ENCODE measurements around the gene TMEM108. TPM values are rescaled to one million over a fixed set of nuclear protein-coding genes. Genes with fewer than 3 reads are reported as not detected.

Gene TMEM108
- total RNA-seq, 1 experiment from 2014 or later: not detected

DNA sequence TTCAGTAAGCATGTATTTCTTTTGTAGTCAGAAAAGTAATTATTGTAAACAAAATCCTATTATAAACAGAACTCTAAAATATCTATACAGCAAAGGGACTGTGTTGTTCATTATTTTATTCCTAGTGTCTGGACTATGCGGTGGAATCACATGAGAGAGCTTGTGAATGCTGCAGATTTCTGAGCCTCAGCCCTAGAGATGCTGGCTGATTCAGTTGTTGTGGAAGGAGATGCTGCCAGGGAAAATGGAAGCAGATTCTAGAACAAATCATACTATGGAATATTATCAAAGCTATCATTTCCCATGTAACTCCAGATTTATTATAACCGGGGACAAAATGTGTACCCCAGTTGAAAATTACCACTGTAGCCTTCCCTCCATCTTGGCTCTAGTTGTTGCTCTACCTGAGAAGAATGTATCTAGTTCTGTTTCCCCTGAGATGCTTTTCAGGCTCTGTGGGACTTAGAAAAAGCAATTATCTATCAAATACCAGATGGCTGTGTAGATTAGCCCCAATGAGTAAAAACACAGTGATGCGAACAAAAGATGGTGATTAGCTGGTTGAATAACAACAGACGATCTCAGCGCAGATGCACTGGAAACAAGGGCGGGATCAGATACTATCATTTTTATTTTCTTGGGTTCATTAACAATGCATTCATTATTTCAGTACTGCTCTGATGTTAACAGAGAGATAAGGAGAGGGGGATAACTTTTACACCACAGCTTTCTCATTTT is 131.3 kb downstream of the TMEM108 start:
- Mint-ChIP-seq H3K27ac (ENCODE audit: unreplicated experiment) (no peak overlapping the region), H3K4me1 (ENCODE audit: low read depth, unreplicated experiment) (no peaks in the 10 kb centered on the region), H3K4me3 (ENCODE audit: unreplicated experiment) (no peak overlapping the region), H3K36me3 (ENCODE audit: insufficient read depth, unreplicated experiment) (no peaks in the 10 kb centered on the region), H3K9me3 (ENCODE audit: unreplicated experiment) (no peaks in the 10 kb centered on the region), H3K27me3 (ENCODE audit: insufficient read depth, unreplicated experiment) (peaks cover 15% of the 10 kb centered on the region)
- POLR2A ChIA-PET: no interaction called here
- no peaks in the 10 kb centered on the region for H3K27me3 ChIP-seq (replicated peaks; ENCODE audit: control insufficient read depth, insufficient read depth, low read length)
- CTCF ChIA-PET: no interaction called here
- DNase-seq: no peak
- TF ChIP-seq, protein P1, sequence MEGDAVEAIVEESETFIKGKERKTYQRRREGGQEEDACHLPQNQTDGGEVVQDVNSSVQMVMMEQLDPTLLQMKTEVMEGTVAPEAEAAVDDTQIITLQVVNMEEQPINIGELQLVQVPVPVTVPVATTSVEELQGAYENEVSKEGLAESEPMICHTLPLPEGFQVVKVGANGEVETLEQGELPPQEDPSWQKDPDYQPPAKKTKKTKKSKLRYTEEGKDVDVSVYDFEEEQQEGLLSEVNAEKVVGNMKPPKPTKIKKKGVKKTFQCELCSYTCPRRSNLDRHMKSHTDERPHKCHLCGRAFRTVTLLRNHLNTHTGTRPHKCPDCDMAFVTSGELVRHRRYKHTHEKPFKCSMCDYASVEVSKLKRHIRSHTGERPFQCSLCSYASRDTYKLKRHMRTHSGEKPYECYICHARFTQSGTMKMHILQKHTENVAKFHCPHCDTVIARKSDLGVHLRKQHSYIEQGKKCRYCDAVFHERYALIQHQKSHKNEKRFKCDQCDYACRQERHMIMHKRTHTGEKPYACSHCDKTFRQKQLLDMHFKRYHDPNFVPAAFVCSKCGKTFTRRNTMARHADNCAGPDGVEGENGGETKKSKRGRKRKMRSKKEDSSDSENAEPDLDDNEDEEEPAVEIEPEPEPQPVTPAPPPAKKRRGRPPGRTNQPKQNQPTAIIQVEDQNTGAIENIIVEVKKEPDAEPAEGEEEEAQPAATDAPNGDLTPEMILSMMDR (IDR thresholded peaks at IDR 0.05; ENCODE audit: insufficient read depth in 1 of 2, low read depth in 1 of 2, low read length in 1 of 2, severe bottlenecking in 1 of 2, unreplicated experiment in 1 of 2): no peak
- H3K36me3 ChIP-seq (ENCODE audit: control insufficient read depth, insufficient read depth, low read length): no peaks in the 10 kb centered on the region
- no peaks in the 10 kb centered on the region for H3K4me1 ChIP-seq
- 0 out of 2 replicates have a peak, but pooled peaks cover 4% of the 10 kb centered on the region for H3K9me3 ChIP-seq
- no TSS peak for BruUV-seq (replicated peaks)
- intact Hi-C loops (cut with micrococcal nuclease; ENCODE audit: unreplicated experiment): no loop called here
- no peak overlapping the region for H3K4me3 ChIP-seq (ENCODE audit: low read depth, low read length)

DNA sequence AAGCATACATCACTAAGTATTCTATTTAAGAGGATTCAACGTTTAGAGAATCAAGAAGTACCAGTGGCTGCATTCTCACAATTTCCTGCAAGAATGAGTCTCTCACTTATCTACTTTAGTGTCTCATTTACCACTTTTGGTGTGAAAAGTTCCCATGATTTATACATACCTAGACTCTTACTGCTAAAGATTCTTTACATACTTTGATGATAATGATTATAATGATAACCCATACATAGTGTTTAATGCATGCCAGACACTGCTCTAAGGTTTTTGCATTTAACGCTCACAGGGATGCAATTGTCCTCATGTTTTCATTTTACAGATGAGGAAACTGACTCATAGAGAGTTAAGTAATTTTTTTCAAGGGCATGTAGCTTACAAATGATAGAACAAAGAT is 133.6 kb downstream of the TMEM108 start:
- no peaks in the 10 kb centered on the region for H3K9me3 Mint-ChIP-seq (ENCODE audit: unreplicated experiment)
- POLR2A ChIA-PET: no interaction called here

DNA sequence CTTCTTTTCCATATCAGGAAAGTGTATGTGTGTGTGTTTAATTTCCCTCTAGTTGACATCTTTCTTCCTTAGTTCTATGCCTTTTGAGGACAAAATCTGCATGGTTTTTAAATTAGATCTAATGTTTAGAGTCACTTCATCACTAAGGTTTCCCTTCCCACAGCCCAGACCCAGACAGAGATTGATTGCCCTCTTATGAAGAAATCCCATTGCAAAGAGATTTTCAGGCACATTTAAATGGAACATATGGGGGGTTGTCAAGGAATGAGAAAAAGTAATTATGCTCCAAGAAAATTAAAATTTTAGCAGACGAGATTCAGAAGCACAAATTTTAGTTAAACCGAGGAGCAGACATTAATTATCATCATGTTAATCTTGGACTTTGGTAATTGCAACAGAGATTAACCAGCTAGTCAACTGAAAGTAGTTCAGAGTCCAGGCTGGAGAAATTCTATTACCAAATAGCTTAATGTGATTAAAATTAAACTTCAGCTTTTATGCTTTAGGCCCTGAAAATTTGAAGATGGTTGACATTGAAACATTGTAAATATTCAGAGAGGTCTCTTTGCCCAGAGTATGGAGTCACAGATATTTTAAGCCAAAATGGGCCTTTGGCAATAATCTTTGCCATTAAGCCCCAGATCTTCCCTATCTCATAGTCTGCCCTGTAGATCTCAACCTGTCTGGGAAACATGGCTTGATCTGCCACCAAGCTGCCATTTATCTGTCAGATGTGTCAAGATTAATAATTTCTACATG is 143.4 kb downstream of the TMEM108 start:
- no peak for DNase-seq
- H3K4me1 ChIP-seq: no peaks in the 10 kb centered on the region
- Mint-ChIP-seq H3K36me3 (ENCODE audit: insufficient read depth, unreplicated experiment) (no peaks in the 10 kb centered on the region), H3K4me3 (ENCODE audit: unreplicated experiment) (no peak overlapping the region), H3K9me3 (ENCODE audit: unreplicated experiment) (no peaks in the 10 kb centered on the region), H3K4me1 (ENCODE audit: low read depth, unreplicated experiment) (no peaks in the 10 kb centered on the region), H3K27ac (ENCODE audit: unreplicated experiment) (no peak overlapping the region), H3K27me3 (ENCODE audit: insufficient read depth, unreplicated experiment) (peaks cover 5% of the 10 kb centered on the region)
- no peaks in the 10 kb centered on the region for H3K27me3 ChIP-seq (replicated peaks; ENCODE audit: control insufficient read depth, insufficient read depth, low read length)
- no peaks in the 10 kb centered on the region for H3K36me3 ChIP-seq (ENCODE audit: control insufficient read depth, insufficient read depth, low read length)
- CTCF ChIA-PET: no interaction called here
- no peaks in the 10 kb centered on the region for H3K9me3 ChIP-seq
- no TSS peak for BruUV-seq (replicated peaks)
- intact Hi-C loops (cut with micrococcal nuclease; ENCODE audit: unreplicated experiment): no loop called here
- TF ChIP-seq, protein P1 (IDR thresholded peaks at IDR 0.05; ENCODE audit: insufficient read depth in 1 of 2, low read depth in 1 of 2, low read length in 1 of 2, severe bottlenecking in 1 of 2, unreplicated experiment in 1 of 2): no peak
- no peak overlapping the region for H3K4me3 ChIP-seq (ENCODE audit: low read depth, low read length)
- POLR2A ChIA-PET: no interaction called here

More for the DNA sequence above, 133.6 kb downstream of the TMEM108 start:
- intact Hi-C loops (cut with micrococcal nuclease; ENCODE audit: unreplicated experiment): no loop called here
- no peaks in the 10 kb centered on the region for H3K4me1 ChIP-seq
- H3K36me3 ChIP-seq (ENCODE audit: control insufficient read depth, insufficient read depth, low read length): no peaks in the 10 kb centered on the region
- DNase-seq: no peak
- H3K4me1 Mint-ChIP-seq (ENCODE audit: low read depth, unreplicated experiment): no peaks in the 10 kb centered on the region
- H3K27ac Mint-ChIP-seq (ENCODE audit: unreplicated experiment): no peak overlapping the region
- TF ChIP-seq, protein P1 (IDR thresholded peaks at IDR 0.05; ENCODE audit: insufficient read depth in 1 of 2, low read depth in 1 of 2, low read length in 1 of 2, severe bottlenecking in 1 of 2, unreplicated experiment in 1 of 2): no peak
- BruUV-seq (replicated peaks): no TSS peak
- H3K9me3 ChIP-seq: 0 out of 2 replicates have a peak, but pooled peaks cover 4% of the 10 kb centered on the region
- CTCF ChIA-PET: no interaction called here
- no peak overlapping the region for H3K4me3 Mint-ChIP-seq (ENCODE audit: unreplicated experiment)
- H3K27me3 ChIP-seq (replicated peaks; ENCODE audit: control insufficient read depth, insufficient read depth, low read length): no peaks in the 10 kb centered on the region
- no peak overlapping the region for H3K4me3 ChIP-seq (ENCODE audit: low read depth, low read length)
- H3K27me3 Mint-ChIP-seq (ENCODE audit: insufficient read depth, unreplicated experiment): peaks cover 17% of the 10 kb centered on the region
- no peaks in the 10 kb centered on the region for H3K36me3 Mint-ChIP-seq (ENCODE audit: insufficient read depth, unreplicated experiment)

Measured in Caco-2 (cell line).